HG03457 (cell line): ENCODE results near the gene ZNF101.

ENCODE experiments used
- ATAC-seq: cut with Tn5 transposase; IDR thresholded peaks from one replicate; pipeline ENCODE4 v1.9.1; 2021; ENCODE audit warnings: moderate number of reproducible peaks; ENCODE audit not compliant: unreplicated experiment

ZNF101 gene

GRCh38 chr19:19704836-19705235, 36.2 kb downstream of the ZNF101 start:
- no peak for ATAC-seq

GRCh38 chr19:19710506-19710905, 41.9 kb downstream of the ZNF101 start:
- ATAC-seq: no peak

- no peak for ATAC-seq
These were observed 42.8 kb downstream of the ZNF101 start for GRCh38 chr19:19711306-19711933.

GRCh38 chr19:19711934-19712828, 43.5 kb downstream of the ZNF101 start:
- ATAC-seq: no peak

GRCh38 chr19:19719798-19720197, 51.2 kb downstream of the ZNF101 start:
- ATAC-seq: no peak

GRCh38 chr19:19721896-19722295, 53.3 kb downstream of the ZNF101 start:
- no peak for ATAC-seq

- ATAC-seq: peak; percentile 96
These were observed 64.2 kb downstream of the ZNF101 start, which contains the start of gene ZNF14 for GRCh38 chr19:19732579-19733501. Gene ZNF14 (minus strand): TSS chr19:19733112. CDS start chr19:19732958, 154 bp downstream.
